Sigmoid colon (tissue), 4 donors: ENCODE data around the gene CFAP100.

Experiments used
- EP300 ChIP-seq, 4 donors: sonication (generic); formaldehyde crosslinking; IDR thresholded peaks; one replicate each; pipeline ENCODE4 v1.6.1; 2017; ENCODE audit warnings: antibody characterized with exemption in 4 of 4
- POLR2A ChIP-seq, 2 donors: fragments of 450-650 bp; IDR thresholded peaks; one replicate each; pipeline ENCODE4 v1.6.1; 2016; ENCODE audit warnings: antibody characterized with exemption in 2 of 2, mild to moderate bottlenecking in 2 of 2, moderate library complexity in 2 of 2
- TF ChIP-seq, protein P1 (sequence below), 4 experiments: fragments of 450-650 bp in 3 of 4; fragments of 200-600 bp in 1 of 4; IDR thresholded peaks; one replicate each; pipeline ENCODE4 v1.5.1; 2016 to 2019; ENCODE audit warnings: antibody characterized with exemption in 4 of 4, mild to moderate bottlenecking in 3 of 4, moderate library complexity in 2 of 4

DNA sequence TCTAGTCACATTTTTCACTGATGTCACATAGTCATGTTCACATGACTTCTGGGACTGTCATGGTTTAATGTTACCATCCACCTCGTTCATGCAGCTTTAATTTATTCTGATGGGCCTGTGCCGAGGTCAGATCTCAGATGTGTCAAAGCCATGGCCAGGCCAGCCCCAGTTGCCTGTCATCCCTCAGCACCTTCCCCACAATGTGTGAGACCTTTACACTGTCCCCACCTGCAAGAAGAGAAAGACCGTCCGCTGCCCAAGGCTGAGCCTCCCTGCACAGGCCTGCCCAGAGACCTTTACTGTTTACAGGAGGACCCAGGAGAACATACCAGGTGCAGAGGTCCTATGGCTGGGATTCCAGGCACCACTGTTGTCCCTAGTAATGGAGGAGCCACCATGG lies 24.7 kb upstream of the CFAP100 start:
- TF ChIP-seq, protein P1, sequence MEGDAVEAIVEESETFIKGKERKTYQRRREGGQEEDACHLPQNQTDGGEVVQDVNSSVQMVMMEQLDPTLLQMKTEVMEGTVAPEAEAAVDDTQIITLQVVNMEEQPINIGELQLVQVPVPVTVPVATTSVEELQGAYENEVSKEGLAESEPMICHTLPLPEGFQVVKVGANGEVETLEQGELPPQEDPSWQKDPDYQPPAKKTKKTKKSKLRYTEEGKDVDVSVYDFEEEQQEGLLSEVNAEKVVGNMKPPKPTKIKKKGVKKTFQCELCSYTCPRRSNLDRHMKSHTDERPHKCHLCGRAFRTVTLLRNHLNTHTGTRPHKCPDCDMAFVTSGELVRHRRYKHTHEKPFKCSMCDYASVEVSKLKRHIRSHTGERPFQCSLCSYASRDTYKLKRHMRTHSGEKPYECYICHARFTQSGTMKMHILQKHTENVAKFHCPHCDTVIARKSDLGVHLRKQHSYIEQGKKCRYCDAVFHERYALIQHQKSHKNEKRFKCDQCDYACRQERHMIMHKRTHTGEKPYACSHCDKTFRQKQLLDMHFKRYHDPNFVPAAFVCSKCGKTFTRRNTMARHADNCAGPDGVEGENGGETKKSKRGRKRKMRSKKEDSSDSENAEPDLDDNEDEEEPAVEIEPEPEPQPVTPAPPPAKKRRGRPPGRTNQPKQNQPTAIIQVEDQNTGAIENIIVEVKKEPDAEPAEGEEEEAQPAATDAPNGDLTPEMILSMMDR (IDR thresholded peaks at IDR 0.05) = no peak
- TF ChIP-seq POLR2A (IDR thresholded peaks at IDR 0.05) (no peak), EP300 (IDR thresholded peaks at IDR 0.05) (no peak)
